ENCODE measurements around the gene HIGD2A.

The HIGD2A gene

GRCh38 chr5:176387384-176387925 lies 1.1 kb upstream of the HIGD2A start:
- H3K36me3 ChIP-seq = peaks cover 69% of the 10 kb centered on the region
- no peaks in the 10 kb centered on the region for H3K27me3 ChIP-seq (ENCODE audit: insufficient read depth, low read depth, severe bottlenecking)
- DNase-seq = no peak
- H3K4me3 ChIP-seq (ENCODE audit: low read depth, low read length) = peak overlapping the region; percentile 67
- H3K27ac ChIP-seq = peak overlapping the region; percentile 98; the same call in 1 of the 2 replicates
- no peak for TF ChIP-seq CTCF (IDR thresholded peaks at IDR 0.05; ENCODE audit: low read depth, low read length)
- H3K9me3 ChIP-seq (ENCODE audit: severe bottlenecking) = no peaks in the 10 kb centered on the region

- Histone ChIP-seq H3K27me3 (ENCODE audit: insufficient read depth, low read depth, severe bottlenecking) (no peaks in the 10 kb centered on the region), H3K36me3 (peaks cover 64% of the 10 kb centered on the region), H3K9me3 (ENCODE audit: severe bottlenecking) (no peaks in the 10 kb centered on the region), H3K27ac (peak overlapping the region; percentile 98), H3K4me3 (ENCODE audit: low read depth, low read length) (peak overlapping the region; percentile 67)
- TF ChIP-seq CTCF (IDR thresholded peaks at IDR 0.05; ENCODE audit: low read depth, low read length) = no peak
- no peak for DNase-seq
Measured at GRCh38 chr5:176388003-176388443, 528 bp upstream of the HIGD2A start.

- Histone ChIP-seq H3K27ac (peak overlapping the region; percentile 98), H3K27me3 (ENCODE audit: insufficient read depth, low read depth, severe bottlenecking) (no peaks in the 10 kb centered on the region), H3K9me3 (ENCODE audit: severe bottlenecking) (no peaks in the 10 kb centered on the region), H3K36me3 (peaks cover 49% of the 10 kb centered on the region), H3K4me3 (ENCODE audit: low read depth, low read length) (peak overlapping the region; percentile 67)
- no peak for TF ChIP-seq CTCF (IDR thresholded peaks at IDR 0.05; ENCODE audit: low read depth, low read length)
- no peak for DNase-seq
Measured at GRCh38 chr5:176389135-176390123, 878 bp downstream of the HIGD2A start.

- no peaks in the 10 kb centered on the region for H3K27me3 ChIP-seq (ENCODE audit: insufficient read depth, low read depth, severe bottlenecking)
- H3K27ac ChIP-seq = no peak overlapping the region
- TF ChIP-seq CTCF (IDR thresholded peaks at IDR 0.05; ENCODE audit: low read depth, low read length) = 0 out of 2 replicates have a peak, but pooled peaks have one; percentile 6
- no peaks in the 10 kb centered on the region for H3K9me3 ChIP-seq (ENCODE audit: severe bottlenecking)
- DNase-seq = no peak
- H3K4me3 ChIP-seq (ENCODE audit: low read depth, low read length) = no peak overlapping the region
- peaks cover 31% of the 10 kb centered on the region for H3K36me3 ChIP-seq
Measured at GRCh38 chr5:176391479-176391878, 2.9 kb downstream of the HIGD2A start.

- no peak for TF ChIP-seq CTCF (IDR thresholded peaks at IDR 0.05; ENCODE audit: low read depth, low read length)
- no peak overlapping the region for H3K27ac ChIP-seq
- H3K9me3 ChIP-seq (ENCODE audit: severe bottlenecking) = no peaks in the 10 kb centered on the region
- peaks cover 33% of the 10 kb centered on the region for H3K36me3 ChIP-seq
- no peak for DNase-seq
- no peaks in the 10 kb centered on the region for H3K27me3 ChIP-seq (ENCODE audit: insufficient read depth, low read depth, severe bottlenecking)
- no peak overlapping the region for H3K4me3 ChIP-seq (ENCODE audit: low read depth, low read length)
Measured at GRCh38 chr5:176391999-176392398, 3.4 kb downstream of the HIGD2A start.

All from WERI-Rb-1 (cell line).